Measurements from ENCODE around the gene GARIN5A.
"Not testable (repeated sequence)": the region's sequence is repeated elsewhere in the genome, so short reads cannot be mapped to it uniquely, and the experiment has no call there.

GARIN5A gene

GRCh38 chr19:50461066-50461875 is 15.4 kb downstream of the GARIN5A start:
- DNase-seq: peak; percentile 45

GRCh38 chr19:50460161-50460765 is 16.4 kb downstream of the GARIN5A start:
- peak; percentile 57 for DNase-seq

GRCh38 chr19:50459638-50460037 is 17.0 kb downstream of the GARIN5A start:
- no peak for DNase-seq

GRCh38 chr19:50459067-50459456 is 17.6 kb downstream of the GARIN5A start:
- no peak for DNase-seq

- no peak for DNase-seq
Measured at GRCh38 chr19:50458396-50459066, 18.1 kb downstream of the GARIN5A start.

- no peak for DNase-seq
Measured at GRCh38 chr19:50457300-50457699, 19.3 kb downstream of the GARIN5A start.

GRCh38 chr19:50455992-50456391 is 20.7 kb downstream of the GARIN5A start:
- DNase-seq: no peak

GRCh38 chr19:50453243-50453642 is 23.4 kb downstream of the GARIN5A start:
- no peak for DNase-seq

- no peak for DNase-seq
Measured at GRCh38 chr19:50451223-50451534, 25.5 kb downstream of the GARIN5A start.

GRCh38 chr19:50450369-50451222 is 26.1 kb downstream of the GARIN5A start:
- no peak for DNase-seq

- DNase-seq: no peak
Measured at GRCh38 chr19:50449236-50449899, 27.3 kb downstream of the GARIN5A start.

GRCh38 chr19:50447750-50448149 is 28.9 kb downstream of the GARIN5A start:
- DNase-seq: no peak

GRCh38 chr19:50447053-50447452 is 29.6 kb downstream of the GARIN5A start:
- no peak for DNase-seq

GRCh38 chr19:50444059-50444458 is 32.6 kb downstream of the GARIN5A start:
- no peak for DNase-seq

GRCh38 chr19:50439130-50439529 is 37.5 kb downstream of the GARIN5A start:
- not testable (repeated sequence) for DNase-seq

- no peak for DNase-seq
Measured at GRCh38 chr19:50437862-50438449, 38.7 kb downstream of the GARIN5A start.

- DNase-seq: no peak
Measured at GRCh38 chr19:50435627-50436026, 41.0 kb downstream of the GARIN5A start.

GRCh38 chr19:50435221-50435620 is 41.4 kb downstream of the GARIN5A start:
- no peak for DNase-seq

- no peak for DNase-seq
Measured at GRCh38 chr19:50434525-50434924, 42.1 kb downstream of the GARIN5A start.

- no peak for DNase-seq
Measured at GRCh38 chr19:50433201-50434180, 43.2 kb downstream of the GARIN5A start.
